ENCODE data around the gene THSD4. TPM values are rescaled to one million over a fixed set of nuclear protein-coding genes. Genes with fewer than 3 reads are reported as not detected.
"Not testable (repeated sequence)": the region's sequence is repeated elsewhere in the genome, so short reads cannot be mapped to it uniquely, and the experiment has no call there.

The THSD4 gene
- total RNA-seq, 2 donors from 2014 or later = 39.8 to 68.3 TPM

DNA sequence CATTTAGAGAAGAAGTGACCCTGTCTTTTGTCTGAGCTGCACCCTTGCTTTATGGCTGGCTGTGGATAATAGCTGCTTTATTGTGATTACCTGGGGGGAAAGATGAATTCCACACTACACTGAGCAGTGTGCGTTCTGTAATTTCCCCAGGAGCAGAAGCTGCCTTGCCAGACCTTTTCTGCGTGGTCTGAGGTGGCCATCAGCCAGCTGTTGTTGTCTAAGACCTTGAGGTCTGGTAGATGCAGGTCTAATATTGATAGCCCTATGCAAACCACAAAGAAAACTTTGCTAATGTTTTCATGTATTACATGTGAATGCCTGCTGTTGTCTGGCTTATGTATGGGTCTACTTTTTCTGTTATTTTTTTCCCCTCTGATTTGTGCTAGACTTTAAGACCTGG, 144.6 kb downstream of the THSD4 start:
- no peak for ATAC-seq
- DNase-seq = no peak
- intact Hi-C loops (cut with DNase I) = loop anchor here in 1 of 2 donors (10.0 kb wide), 1 partner anchor 245 kb away; no protein-coding TSS in a partner anchor

DNA sequence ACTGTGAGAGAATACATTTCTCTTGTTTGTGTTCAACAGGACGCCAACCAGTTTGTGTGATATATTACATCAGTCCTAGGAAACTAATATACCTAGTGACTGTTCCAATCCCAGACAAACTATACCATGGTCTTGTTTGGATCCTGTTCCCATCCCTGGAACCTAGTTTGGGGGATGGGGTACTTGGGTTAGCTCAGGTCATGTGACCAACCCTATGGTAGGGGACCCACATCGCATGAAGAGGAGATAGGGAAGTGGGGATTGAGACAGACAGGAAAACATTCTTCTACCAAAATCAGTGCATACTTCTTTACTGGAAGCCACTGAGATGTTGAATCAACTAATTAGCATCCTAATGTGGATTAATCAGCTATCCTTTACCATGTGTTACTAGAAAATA, 146.1 kb downstream of the THSD4 start:
- DNase-seq (no peak), ATAC-seq (no peak)
- intact Hi-C loops (cut with DNase I) = no loop called here

DNA sequence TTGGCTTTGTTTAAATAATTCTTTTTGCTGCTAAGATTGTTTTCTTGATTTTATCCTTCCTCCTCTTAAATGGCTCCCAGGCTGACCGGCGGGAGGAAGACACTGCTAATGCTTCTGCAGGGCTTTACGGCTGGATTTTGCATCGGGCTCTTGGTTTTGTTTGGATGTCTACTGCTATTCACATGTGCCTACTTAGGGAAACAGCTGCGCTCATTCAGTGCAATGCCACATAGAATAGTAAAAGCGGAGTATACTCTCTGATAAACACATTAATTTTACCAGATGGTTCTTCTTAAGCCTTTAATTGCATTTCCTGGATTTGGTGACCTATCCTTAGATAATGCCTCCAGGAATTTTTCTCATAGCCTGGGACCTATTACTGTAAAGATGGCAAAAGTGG, 146.6 kb downstream of the THSD4 start:
- DNase-seq (no peak), ATAC-seq (no peak)
- intact Hi-C loops (cut with DNase I) = no loop called here

DNA sequence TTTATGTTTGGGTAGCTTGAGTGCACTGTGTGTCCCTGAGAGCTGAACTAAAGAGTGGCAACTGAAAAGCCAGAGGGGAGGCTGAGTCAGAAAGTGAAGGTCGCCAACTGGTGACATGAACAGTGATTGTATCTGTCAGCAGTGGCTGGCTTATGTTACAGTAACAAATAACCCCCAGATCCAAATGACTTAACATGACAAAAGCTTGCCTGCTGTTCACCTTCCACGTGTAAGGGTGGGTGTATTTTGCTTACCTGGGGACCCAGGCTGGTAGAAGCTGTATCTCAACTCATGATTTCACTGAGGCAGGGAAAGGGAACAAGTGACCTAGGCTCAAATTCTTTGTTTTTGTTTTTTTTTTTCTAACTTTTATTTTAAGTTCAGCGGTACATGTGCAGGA, 147.3 kb downstream of the THSD4 start:
- intact Hi-C loops (cut with DNase I) = no loop called here
- DNase-seq = no peak
- no peak for ATAC-seq

DNA sequence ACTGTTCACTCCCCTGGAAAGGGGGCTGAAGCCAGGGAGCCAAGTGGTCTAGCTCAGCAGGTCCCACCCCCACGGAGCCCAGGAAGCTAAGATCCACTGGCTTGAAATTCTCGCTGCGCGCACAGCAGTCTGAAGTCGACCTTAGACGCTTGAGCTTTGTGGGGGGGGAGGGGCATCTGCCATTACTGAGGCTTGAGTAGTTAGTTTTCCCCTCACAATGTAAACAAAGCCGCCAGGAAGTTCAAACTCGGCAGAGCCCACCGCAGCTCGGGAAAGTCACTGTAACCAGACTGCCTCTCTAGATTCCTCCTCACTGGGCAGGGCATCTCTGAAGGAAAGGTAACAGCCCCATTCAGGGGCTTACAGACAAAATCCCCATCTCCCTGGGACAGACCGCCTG, 150.3 kb downstream of the THSD4 start:
- DNase-seq; intact Hi-C loops (cut with DNase I); ATAC-seq: not testable (repeated sequence)

DNA sequence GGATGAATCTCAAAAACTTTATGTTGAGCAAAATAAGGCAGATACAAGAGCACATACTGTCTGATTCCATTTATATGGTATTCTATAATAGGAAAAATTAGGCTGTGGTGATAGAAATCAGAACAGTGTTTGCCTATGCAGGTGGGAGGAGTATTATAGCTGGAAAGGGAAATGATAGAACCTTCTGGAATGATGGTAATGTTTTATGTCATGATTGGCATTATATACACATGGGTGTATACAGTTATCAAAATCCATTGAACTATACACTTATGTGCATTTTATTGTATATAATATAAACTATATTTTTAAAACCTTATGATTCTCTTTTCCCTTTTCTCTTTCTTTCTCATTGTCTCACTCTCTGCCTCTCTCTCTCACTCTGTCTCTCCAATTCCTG, 156.1 kb downstream of the THSD4 start:
- ATAC-seq (no peak), DNase-seq (no peak)
- intact Hi-C loops (cut with DNase I) = no loop called here

DNA sequence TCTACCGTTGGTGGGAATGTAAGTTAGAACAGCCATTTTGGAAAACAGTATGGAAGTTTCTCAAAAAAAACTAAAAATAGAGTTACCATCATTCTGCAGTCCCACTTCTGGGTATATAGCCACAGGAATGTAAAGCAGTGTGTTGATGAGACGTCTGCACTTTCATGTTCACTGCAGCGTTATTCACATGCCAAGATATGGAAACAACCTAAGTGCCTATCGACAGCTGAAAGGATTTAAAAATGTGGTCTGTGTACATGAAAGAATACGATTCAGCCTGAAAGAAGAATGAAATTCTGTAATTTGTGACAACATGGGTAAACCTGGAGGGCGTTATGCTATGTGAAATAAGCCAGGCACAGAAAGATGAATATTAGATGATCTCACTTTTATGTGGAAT, 157.7 kb downstream of the THSD4 start:
- no peak for ATAC-seq
- intact Hi-C loops (cut with DNase I) = no loop called here

DNA sequence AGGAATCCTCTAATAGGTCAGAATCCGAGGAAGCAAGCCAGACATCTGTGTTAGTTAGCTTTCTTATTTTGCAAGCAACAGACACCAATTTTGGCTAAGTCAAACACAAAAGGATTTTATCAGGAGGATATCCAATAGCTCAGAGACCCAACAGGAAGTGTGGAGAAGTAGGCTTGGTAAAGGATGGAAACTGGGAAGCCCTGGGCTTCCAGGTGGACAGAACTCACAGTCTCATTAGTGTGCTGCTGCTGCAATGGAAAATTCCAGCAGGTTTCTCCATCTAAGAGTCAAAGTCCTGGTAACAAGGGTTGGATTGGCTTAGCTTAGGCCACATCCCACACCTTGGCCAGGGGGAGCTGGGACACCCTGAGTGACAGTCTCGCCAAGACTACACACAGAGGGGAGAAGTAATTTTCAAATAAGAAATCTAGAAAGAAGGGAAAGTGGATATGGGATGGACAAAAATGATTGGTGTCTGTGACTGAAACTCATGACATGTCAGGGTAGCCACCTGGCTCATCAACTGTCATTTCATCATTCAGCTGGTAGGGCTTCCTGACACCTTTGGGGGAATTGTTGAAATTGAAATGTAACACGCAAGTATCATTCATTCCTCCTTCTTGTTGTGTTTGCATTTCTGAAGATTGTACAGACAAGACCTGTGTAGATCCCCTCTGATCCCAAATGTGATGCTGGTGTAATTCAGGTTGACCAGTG, 158.6 kb downstream of the THSD4 start:
- intact Hi-C loops (cut with DNase I) = no loop called here
- DNase-seq (no peak), ATAC-seq (no peak)

More for the DNA sequence above, 157.7 kb downstream of the THSD4 start:
- DNase-seq = no peak

DNA sequence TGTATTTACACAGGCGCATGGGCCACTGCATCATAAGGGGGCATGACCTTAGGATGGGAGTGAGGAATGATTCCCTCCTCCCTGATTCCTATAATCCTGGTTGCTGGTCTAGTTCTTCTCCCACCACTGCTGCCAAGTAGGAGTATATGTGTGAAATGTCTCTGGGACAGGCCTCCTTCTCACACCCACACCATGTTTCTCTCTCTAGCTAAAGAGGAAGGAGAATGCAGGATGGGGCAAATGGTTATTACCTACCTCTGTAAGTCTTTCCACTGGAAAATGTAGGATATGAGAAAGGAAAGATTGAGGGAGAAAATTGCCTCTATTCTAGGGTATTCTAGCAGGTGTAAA, 159.2 kb downstream of the THSD4 start:
- DNase-seq (no peak), ATAC-seq (no peak)
- intact Hi-C loops (cut with DNase I) = no loop called here

DNA sequence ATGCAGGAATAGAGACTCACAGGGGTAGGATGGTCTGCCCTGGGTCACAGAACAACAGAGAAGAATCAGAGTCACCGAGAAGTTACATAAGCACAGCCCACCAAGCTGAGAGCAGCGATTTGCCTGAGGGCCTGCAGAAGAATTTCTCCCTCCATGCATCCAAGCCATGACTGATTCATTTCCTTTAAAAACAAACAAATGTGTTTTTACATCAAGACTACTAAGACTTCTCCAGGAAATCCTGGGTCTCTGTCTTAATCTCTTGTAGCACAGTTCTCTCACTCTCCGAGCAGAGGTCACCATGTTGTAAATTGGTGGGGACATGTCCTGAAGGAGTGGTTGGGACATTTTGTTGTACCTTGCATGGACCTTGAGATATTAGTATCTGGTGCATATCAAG, 159.8 kb downstream of the THSD4 start:
- no peak for DNase-seq
- intact Hi-C loops (cut with DNase I) = no loop called here
- no peak for ATAC-seq

DNA sequence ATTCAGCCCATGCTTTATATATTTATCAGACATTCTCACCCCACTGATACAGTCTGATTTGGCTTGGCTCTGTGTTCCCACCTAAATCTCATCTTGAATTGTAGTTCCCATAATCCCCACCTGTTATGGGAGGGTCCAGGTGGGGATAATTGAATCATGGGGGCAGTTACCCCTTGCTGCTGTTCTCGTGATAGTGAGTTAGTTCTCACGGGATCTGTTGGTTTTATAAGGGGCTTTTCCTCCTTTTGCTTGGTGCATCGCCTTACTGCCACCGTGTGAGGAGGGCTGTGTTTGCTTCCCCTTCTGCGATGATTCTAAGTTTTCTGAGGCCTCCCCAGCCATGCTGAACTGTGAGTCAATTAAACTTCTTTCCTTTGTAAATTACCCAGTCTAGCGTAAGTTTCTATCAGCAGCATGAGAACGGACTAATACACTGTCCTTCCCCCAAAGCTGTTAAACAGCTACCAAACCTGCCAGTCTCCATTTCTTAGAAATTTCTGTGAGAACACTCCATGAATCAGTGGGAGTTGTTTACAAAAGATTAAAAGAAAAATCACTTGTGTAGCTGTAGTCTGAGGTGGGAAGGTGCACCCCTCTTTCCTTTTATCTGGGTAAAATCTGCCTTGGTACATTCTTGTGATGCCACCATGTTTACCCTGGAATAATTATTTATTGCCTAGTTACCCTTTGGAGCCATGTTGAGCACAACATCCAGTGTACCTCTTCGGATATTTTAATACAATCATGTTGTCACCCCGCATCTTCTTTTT, 160.5 kb downstream of the THSD4 start:
- ATAC-seq (no peak), DNase-seq (no peak)
- intact Hi-C loops (cut with DNase I) = no loop called here

DNA sequence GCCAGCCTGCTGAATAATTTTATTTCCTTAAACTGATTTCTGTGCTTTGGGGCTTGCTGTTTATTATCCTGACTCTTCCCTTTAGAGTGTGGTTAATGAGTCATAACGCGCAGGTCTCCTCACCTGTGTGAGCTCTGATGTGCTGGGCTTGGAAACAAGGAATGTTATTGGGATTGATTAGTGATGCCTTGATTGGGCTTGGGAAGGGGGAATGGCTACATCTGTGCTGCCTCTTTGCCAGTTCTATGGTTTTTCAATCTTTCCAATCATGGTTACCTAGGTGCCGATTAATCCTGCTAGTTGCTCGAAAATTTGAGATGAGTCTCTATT, 161.0 kb downstream of the THSD4 start:
- DNase-seq (no peak), ATAC-seq (no peak)
- intact Hi-C loops (cut with DNase I) = no loop called here

DNA sequence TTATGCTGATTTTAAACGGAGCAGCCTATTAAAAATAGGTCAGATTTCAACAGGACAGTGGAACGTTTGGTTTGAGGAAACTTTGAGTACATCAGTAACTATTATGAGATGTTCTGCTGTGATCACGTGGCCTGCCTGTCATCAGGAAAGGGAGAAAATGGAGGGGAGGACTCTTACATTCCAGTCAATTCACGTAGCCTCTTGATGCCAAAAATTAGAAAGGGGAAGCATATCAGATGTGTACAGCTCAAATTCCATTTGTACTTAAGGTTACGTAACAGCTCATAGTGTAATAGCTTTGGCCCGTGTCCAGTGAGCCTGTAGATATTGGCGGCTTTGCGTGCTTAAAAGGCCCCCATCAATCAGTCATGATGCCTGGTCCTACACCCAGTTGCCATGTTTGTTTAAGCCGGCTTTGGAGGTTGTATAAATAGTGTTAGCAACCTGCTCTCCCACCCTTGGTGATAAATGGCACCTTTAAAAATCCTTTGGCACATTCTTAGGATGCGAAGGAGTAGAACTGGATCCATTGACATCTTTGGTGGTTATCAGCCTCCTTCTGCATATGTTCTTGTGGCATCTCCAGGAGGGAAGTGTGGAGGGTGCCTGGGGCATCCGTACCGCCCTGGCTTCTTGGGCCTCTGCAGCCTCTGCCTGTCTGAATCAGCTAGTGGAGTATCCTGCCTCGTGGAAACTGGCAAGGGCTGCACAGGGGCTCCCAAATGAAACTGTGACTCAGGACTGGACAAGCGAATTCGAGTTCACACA, 163.9 kb downstream of the THSD4 start:
- peak; percentile 69 to 92 for ATAC-seq
- DNase-seq = peak; percentile 58
- intact Hi-C loops (cut with DNase I) = no loop called here

DNA sequence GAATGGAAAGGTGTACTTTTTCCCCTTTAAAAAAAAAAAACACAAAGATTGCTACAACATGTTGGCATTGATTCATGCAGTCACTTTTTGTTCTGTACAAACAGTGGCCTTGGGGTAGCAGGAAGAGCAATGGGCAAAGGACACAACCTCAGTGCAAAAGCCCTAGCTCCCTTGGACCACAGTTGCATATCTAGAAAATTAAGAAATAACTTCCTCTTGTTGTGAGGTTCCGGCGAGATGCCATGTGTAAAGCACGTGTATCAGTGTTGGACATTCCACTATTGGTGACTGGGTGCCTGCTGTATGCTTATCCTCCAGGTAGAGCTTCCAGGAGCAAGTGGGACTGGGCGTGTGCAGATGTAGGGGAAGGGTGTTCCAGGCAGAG, 164.5 kb downstream of the THSD4 start:
- peak in 1 of 2 donors; percentile 9 for ATAC-seq
- DNase-seq = no peak
- intact Hi-C loops (cut with DNase I) = no loop called here

DNA sequence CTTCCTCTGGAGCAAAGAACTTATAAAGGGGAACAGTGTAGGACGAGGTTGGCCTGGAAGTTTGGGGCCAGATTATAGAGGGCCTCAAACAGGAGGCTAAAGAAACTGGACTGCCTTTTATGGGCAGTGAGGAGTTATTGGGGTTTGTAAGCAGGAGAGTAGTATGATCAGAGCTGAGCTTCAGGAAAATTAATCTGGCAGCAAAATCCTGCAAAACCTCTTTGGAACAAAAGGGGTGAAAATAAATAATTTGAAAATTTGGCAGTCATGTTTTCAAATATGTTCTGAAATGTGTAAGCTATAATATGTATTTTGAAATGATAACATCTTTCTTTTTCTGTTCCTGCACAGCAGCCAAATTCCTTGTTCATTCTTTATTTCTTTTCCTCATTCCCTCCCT, 164.9 kb downstream of the THSD4 start:
- no peak for DNase-seq
- intact Hi-C loops (cut with DNase I) = no loop called here
- no peak for ATAC-seq

DNA sequence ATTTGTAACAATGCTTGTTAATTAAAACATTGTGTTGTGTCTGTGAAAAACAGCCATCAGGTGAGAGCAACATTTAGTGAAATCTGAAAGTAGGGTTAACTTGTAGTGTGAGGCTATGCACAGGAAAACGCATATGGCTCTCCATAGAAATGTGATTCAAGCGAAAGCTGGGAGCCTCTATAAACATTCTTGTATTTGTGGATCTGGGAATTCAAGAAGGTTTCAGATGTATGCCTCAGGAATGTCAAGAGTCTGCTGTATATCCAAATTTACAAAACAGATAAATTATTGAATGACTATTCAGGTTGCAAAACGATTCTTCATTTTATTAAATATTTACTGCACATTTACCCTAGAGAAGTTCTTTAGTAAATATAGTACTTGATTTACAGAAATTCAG, 166.0 kb downstream of the THSD4 start:
- DNase-seq (no peak), ATAC-seq (no peak)
- intact Hi-C loops (cut with DNase I) = no loop called here

DNA sequence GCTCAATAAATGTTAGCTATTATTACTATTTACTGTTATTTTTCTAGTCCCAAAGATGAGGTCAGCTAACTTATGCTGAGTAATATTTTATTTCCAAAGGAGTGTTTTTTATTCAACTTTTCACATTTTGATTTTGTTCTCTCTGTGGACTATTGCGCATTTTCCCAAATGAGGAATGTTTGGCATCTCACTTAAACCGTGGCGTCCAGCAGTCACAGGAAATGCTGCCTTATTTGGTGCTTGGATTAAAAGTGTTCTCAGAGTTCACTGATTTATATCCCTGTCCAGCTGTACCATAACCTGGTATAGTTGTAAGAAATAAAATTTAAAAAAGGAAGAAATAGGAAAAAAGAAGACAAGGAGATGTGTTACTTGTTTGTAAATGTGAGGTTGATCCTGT, 166.8 kb downstream of the THSD4 start:
- intact Hi-C loops (cut with DNase I) = no loop called here
- ATAC-seq (peak in 1 of 2 donors; percentile 46), DNase-seq (no peak)

DNA sequence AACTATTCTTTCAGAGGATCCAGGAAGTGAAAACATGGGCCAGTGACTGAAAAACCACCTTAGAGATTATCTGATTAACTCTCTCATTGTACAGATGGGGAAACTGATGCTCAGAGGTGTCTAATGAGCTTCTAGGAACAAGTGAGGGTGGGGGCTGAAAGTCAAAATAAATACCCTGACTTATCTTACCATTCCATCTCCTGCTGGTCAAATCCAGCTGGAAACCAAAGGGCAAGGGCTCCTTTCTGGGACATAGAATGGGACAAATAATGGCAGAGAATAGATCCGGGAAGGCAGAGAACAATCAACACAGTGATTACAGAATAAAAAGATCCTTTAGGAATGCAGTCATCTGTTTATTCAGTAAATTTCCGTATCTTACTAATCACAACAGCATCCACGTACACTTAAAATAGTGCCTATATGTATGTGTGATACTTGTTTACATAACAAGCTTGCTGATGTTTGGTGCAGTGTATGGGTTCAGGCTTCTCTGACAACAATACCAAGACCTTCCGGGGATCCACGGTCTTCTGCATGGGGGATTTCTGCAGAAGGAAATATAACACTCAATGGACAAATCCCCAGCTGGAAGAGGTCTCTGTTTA, 173.2 kb downstream of the THSD4 start:
- ATAC-seq (no peak), DNase-seq (no peak)
- intact Hi-C loops (cut with DNase I) = no loop called here

DNA sequence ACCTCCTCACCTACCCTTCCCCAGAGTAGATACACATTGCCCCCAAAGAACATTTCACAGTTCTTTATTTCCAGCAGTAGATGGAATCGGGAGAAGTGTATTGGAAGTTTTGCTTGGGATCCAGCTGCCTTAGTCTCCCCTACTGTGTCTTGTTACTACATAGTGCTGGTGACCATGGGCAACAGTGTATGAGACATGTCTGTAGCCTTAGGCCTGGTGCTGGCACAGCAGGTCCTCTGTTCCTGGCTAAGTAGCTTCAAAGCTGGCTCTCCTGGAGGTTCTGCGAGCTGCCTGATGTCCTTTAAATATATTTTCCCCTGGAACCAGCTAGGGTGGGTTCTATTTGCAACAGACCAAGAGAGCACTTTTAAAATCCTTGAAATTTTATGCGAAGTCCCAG, 174.7 kb downstream of the THSD4 start:
- intact Hi-C loops (cut with DNase I) = no loop called here
- peak in 1 of 2 donors; percentile 39 for ATAC-seq

More for the DNA sequence above, 174.7 kb downstream of the THSD4 start:
- DNase-seq = no peak

All from left cardiac atrium (tissue), 4 donors.